ENCODE measurements around the gene SLC7A4.

SLC7A4 gene

GRCh38 chr22:21078916-21079315 lies 46.6 kb upstream of the SLC7A4 start:
- H3K27ac ChIP-seq (ENCODE audit: low read length) = no peak overlapping the region
- H3K79me2 ChIP-seq (ENCODE audit: insufficient read depth, low read length) = no peaks in the 10 kb centered on the region
- H4K20me1 ChIP-seq (ENCODE audit: insufficient read depth, low read length) = no peaks in the 10 kb centered on the region
- no peak overlapping the region for H3K9ac ChIP-seq (ENCODE audit: low read depth, low read length)
- no peaks in the 10 kb centered on the region for H3K9me3 ChIP-seq (ENCODE audit: insufficient read depth, low read length, severe bottlenecking)
- H2AFZ ChIP-seq (ENCODE audit: low read depth, low read length) = no peak overlapping the region
- ATAC-seq (ENCODE audit: insufficient read depth, low read depth) (no peak), DNase-seq (no peak)
- TF ChIP-seq, protein P1, sequence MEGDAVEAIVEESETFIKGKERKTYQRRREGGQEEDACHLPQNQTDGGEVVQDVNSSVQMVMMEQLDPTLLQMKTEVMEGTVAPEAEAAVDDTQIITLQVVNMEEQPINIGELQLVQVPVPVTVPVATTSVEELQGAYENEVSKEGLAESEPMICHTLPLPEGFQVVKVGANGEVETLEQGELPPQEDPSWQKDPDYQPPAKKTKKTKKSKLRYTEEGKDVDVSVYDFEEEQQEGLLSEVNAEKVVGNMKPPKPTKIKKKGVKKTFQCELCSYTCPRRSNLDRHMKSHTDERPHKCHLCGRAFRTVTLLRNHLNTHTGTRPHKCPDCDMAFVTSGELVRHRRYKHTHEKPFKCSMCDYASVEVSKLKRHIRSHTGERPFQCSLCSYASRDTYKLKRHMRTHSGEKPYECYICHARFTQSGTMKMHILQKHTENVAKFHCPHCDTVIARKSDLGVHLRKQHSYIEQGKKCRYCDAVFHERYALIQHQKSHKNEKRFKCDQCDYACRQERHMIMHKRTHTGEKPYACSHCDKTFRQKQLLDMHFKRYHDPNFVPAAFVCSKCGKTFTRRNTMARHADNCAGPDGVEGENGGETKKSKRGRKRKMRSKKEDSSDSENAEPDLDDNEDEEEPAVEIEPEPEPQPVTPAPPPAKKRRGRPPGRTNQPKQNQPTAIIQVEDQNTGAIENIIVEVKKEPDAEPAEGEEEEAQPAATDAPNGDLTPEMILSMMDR (IDR thresholded peaks at IDR 0.05; ENCODE audit: borderline replicate concordance, extremely low read depth, low read length, poor library complexity, severe bottlenecking) = no peak
- TF ChIP-seq EZH2 (IDR thresholded peaks at IDR 0.05; ENCODE audit: borderline replicate concordance, low read depth, low read length, severe bottlenecking) = no peak
- H3K4me1 ChIP-seq (ENCODE audit: insufficient read depth, low read length) = no peaks in the 10 kb centered on the region
- H3K4me3 ChIP-seq (ENCODE audit: low read depth in 1 of 2, low read length in 2 of 2) = no peak overlapping the region
- H3K36me3 ChIP-seq (ENCODE audit: insufficient read depth, low read length) = no peaks in the 10 kb centered on the region
- H3K4me2 ChIP-seq (ENCODE audit: insufficient read depth, low read length) = no peak overlapping the region
- H3K27me3 ChIP-seq (ENCODE audit: insufficient read depth, low read length, poor library complexity) = no peaks in the 10 kb centered on the region

GRCh38 chr22:21077884-21078508 lies 45.6 kb upstream of the SLC7A4 start:
- Histone ChIP-seq H3K36me3 (ENCODE audit: insufficient read depth, low read length) (no peaks in the 10 kb centered on the region), H3K79me2 (ENCODE audit: insufficient read depth, low read length) (no peaks in the 10 kb centered on the region), H3K27me3 (ENCODE audit: insufficient read depth, low read length, poor library complexity) (no peaks in the 10 kb centered on the region), H4K20me1 (ENCODE audit: insufficient read depth, low read length) (no peaks in the 10 kb centered on the region), H3K9me3 (ENCODE audit: insufficient read depth, low read length, severe bottlenecking) (no peaks in the 10 kb centered on the region), H3K4me3 (ENCODE audit: low read depth in 1 of 2, low read length in 2 of 2) (no peak overlapping the region), H3K4me1 (ENCODE audit: insufficient read depth, low read length) (no peaks in the 10 kb centered on the region), H3K9ac (ENCODE audit: low read depth, low read length) (no peak overlapping the region), H3K27ac (ENCODE audit: low read length) (no peak overlapping the region), H3K4me2 (ENCODE audit: insufficient read depth, low read length) (no peak overlapping the region), H2AFZ (ENCODE audit: low read depth, low read length) (no peak overlapping the region)
- no peak for ATAC-seq (ENCODE audit: insufficient read depth, low read depth)
- DNase-seq = no peak
- TF ChIP-seq, protein P1 (IDR thresholded peaks at IDR 0.05; ENCODE audit: borderline replicate concordance, extremely low read depth, low read length, poor library complexity, severe bottlenecking) = no peak
- TF ChIP-seq EZH2 (IDR thresholded peaks at IDR 0.05; ENCODE audit: borderline replicate concordance, low read depth, low read length, severe bottlenecking) = no peak

DNA sequence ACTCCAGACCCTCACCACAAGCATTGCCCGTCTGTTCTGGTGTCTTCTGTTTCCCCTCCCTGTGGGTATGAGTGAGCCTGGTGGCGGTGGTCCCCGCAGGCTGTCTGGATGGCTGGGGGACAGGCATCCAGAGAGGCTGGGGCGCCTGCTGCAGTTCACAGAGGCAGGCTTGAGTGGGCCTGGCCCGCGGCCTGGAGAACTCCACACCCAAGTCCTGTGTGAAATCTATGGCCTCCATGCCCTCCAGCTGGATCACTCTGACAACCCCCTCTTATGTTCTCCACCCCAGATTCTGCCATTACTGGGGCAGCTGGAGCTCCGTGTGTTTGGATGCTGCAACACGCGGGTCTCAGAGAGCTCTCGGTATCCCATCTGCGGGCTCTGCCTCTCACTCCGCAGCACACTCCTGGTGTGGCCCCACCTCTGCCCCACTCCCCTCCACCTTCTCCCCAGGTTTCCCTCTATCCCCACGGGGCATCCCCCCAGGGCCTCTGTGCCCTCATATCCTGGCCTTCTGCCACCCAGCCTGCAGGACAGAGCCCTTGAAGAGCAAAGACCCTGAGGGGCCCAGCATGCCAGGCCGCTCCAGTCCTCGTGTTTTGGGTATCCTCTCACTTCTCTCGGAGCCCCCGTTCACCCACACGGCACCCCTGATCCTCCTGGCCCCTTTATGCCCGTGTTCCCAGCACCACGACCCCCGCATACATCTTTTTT lies 44.7 kb upstream of the SLC7A4 start:
- no peaks in the 10 kb centered on the region for H3K36me3 ChIP-seq (ENCODE audit: insufficient read depth, low read length)
- no peak overlapping the region for H3K9ac ChIP-seq (ENCODE audit: low read depth, low read length)
- no peak overlapping the region for H3K4me3 ChIP-seq (ENCODE audit: low read depth in 1 of 2, low read length in 2 of 2)
- TF ChIP-seq, protein P1 (IDR thresholded peaks at IDR 0.05; ENCODE audit: borderline replicate concordance, extremely low read depth, low read length, poor library complexity, severe bottlenecking) = no peak
- TF ChIP-seq EZH2 (IDR thresholded peaks at IDR 0.05; ENCODE audit: borderline replicate concordance, low read depth, low read length, severe bottlenecking) = no peak
- H4K20me1 ChIP-seq (ENCODE audit: insufficient read depth, low read length) = no peaks in the 10 kb centered on the region
- H3K4me1 ChIP-seq (ENCODE audit: insufficient read depth, low read length) = no peaks in the 10 kb centered on the region
- H2AFZ ChIP-seq (ENCODE audit: low read depth, low read length) = no peak overlapping the region
- H3K27me3 ChIP-seq (ENCODE audit: insufficient read depth, low read length, poor library complexity) = no peaks in the 10 kb centered on the region
- no peak overlapping the region for H3K27ac ChIP-seq (ENCODE audit: low read length)
- H3K4me2 ChIP-seq (ENCODE audit: insufficient read depth, low read length) = no peak overlapping the region
- no peaks in the 10 kb centered on the region for H3K79me2 ChIP-seq (ENCODE audit: insufficient read depth, low read length)
- no peaks in the 10 kb centered on the region for H3K9me3 ChIP-seq (ENCODE audit: insufficient read depth, low read length, severe bottlenecking)
- ATAC-seq (ENCODE audit: insufficient read depth, low read depth) (no peak), DNase-seq (no peak)

Measured in DND-41 (cell line).